HCEC 1CT (cell line): ENCODE data around the gene EGFR.

Experiments
- DNase-seq: peaks from one replicate; pipeline ENCODE4 v3.0.0-alpha.2; 2017

EGFR gene

GRCh38 chr7:55018361-55019190, at the start of gene EGFR:
TSS of gene EGFR (plus strand) at chr7:55019017. CDS start at chr7:55019278, 261 bp downstream.
- DNase-seq = peak; percentile 82

- DNase-seq = peak; percentile 42
Observed at GRCh38 chr7:54969208-54969967, 49.4 kb upstream of the EGFR start.

DNA sequence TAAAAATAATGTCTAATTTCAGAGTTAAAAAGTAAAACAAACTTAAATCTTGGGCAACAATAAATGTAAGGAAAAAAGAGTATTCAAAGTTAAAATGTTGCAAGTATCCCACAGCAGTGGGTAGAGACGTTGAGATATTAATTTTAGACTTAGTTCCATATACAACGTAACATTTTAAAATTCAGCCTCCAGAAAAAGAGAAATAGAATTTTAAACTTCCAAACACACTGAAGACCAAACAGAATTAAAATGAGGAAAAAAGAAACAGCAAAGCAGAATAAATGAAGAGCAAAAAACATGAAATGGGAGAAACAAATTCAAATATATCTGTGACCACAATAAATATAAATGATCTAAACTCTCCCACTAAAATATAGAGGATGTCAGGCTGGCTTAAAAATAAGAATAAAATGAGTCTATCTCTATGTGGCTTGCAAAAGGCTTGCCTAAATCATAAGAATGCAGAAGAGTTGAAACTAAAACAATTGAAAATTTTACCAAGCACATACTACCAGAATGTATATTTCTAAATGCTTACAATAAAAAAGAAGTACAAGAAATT, 46.0 kb upstream of the EGFR start:
- DNase-seq = no peak

GRCh38 chr7:54978364-54979116, 40.3 kb upstream of the EGFR start:
- DNase-seq = no peak

DNA sequence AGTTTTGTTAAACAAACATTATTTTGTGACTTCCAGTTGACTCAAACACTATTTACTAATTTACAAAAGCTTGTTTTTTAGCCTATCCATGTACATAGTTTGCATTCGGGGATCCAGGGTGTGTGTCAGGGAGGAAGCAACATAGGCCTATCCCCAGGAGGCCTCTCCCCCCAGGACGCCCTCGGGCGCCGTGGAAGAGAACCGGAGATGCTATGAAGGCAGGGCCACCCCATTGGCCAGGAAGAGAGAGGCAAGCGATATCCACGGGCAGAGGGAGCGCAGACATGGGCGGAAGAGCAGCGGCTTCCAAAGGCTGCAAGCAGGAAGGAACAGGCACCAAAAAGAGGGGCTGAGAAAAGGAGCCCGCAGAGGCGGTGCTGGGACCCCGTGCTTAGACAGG, 38.3 kb upstream of the EGFR start:
- DNase-seq = no peak

GRCh38 chr7:54981913-54982312, 36.9 kb upstream of the EGFR start:
- DNase-seq = no peak

GRCh38 chr7:54985426-54986330, 33.1 kb upstream of the EGFR start:
- DNase-seq = peak; percentile 92

- DNase-seq = no peak
Observed at GRCh38 chr7:54986716-54987115, 32.1 kb upstream of the EGFR start.

DNA sequence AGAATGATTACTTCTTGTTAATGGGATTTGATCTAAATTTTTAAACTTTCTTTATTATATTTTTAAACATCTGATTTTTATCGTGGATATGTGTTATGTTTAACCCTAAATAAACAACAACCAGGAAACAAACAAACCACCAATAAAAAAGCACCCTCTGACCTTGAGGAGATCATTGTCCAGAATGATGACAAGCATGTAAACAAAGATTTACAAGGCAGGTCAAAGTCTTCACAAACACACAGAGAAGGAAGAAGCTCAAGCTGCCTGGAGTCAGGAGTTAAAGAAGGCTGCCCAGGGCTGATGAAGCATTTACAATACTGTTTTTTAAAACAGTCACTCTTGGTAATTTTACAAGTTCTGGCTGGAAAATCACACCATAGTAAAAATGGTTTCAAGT, 31.0 kb upstream of the EGFR start:
- no peak for DNase-seq

- DNase-seq = no peak
Observed at GRCh38 chr7:54988516-54988915, 30.3 kb upstream of the EGFR start.

DNA sequence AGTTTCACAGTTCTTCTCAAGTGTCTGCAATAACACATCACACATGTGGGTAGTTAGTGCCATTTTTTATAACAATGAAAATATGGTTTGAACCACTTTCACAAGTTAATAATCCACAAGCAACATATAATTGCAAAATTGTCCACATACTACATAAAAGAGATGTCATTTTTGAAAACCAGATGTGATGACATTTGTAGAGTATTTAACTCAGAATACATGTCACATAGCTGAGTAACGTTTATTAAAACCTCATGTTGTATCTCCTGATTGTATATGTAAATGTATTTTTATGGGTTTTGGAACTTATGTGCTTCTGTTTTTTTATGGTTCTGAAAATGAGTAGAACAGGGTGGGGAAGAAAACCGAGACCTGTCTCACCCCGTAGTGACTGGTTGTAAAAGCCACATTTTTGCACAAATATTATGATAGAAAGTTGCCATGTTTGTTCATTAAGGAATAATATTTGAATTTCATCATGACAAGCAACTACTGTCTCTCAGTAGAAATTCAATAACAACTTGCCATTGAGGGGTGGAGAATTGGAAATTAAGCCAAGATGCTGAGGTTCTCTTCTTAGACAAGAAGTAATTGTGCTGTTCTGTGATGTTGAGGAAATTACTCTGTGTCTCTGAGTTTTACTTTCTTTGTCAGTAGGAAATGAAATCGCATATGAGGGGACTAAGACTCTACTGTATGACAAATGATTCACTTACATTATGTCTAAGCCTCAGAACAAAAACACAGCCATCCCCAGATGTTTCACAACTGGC, 29.2 kb upstream of the EGFR start:
- no peak for DNase-seq

- no peak for DNase-seq
Observed at GRCh38 chr7:54991341-54991740, 27.5 kb upstream of the EGFR start.

DNA sequence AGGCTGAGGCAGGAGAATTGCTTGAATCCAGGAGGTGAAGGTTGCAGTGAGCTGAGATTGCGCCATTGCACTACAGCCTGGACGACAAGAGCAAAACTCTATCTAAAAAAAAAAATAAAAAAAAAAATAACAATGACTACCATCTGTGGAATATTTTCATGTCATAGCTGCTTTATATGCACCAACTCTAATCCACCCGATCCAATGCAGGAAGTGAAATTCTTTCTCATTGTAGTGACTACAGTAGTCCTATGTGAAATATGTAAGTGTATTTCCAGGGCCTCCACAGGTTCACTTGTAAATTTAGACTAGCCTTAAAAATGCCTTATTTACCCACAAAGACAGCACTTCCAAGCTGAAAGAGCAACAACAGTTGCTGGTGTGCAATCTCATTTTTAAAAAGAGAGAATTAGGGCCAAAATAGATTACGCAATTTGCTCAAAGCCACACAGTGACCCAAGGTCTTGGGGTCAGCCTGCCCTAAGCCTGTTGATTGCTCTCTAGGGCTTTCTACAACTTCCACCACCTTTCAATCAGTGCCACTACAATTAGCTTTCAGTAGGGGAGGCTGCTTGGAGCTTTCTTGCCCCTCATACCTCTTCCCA, 25.8 kb upstream of the EGFR start:
- DNase-seq = peak; percentile 20

DNA sequence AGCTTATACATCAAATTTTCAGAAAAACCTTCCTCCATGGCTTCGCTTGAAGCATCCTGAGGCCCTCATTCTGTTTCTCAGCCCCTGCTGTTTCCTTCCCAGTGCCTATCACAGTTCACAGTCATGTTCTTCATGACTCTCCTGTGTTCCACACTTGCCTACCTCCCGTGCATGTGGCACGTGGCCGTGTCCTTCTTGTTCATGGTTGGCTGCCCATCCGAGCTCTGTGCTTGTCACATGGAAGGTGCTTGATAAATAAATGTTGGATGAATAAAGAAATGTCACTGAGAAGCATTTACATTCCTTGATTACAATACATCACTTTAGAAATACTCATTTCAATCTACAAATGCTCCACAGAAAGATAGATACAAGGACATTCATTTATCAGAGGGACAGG, 23.7 kb upstream of the EGFR start:
- DNase-seq = no peak

DNA sequence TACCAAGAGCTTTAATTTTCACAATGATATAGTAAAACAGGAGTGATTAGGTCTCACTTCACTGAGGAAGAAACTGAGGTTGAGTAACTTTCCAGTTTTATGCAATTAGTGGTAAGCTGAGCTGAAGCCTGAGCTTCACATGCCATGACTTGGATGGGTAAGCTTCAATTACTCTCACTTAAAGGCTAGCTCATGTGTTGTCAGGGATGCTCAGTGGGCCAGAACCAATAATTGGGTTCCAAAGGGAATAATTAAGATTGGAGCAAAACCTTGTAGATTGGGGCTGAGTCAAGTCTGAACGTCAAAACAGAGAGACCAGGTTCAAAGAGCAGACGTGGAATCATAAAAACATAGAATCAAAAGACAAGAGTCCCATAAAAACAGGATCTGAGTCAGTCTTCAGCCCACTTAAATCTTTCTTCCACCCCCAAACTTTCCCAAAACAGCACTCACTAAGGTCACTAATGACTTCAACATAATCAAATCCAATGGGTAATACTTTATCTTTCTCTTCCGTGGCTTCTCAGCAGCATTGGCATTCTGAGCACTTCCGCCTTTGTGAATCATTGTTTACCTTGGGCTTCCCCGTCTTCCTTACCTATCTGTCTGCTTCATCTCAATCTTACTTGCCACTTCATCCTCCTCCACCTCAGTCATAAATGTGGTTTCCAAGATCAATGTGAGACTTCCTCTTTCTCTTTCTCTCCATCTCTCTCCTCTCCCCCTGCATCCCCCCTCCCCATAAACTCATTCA, 23.0 kb upstream of the EGFR start:
- DNase-seq = peak; percentile 66

GRCh38 chr7:54996391-54996790, 22.4 kb upstream of the EGFR start:
- no peak for DNase-seq

- DNase-seq = no peak
Observed at GRCh38 chr7:55004579-55004978, 14.2 kb upstream of the EGFR start.

DNA sequence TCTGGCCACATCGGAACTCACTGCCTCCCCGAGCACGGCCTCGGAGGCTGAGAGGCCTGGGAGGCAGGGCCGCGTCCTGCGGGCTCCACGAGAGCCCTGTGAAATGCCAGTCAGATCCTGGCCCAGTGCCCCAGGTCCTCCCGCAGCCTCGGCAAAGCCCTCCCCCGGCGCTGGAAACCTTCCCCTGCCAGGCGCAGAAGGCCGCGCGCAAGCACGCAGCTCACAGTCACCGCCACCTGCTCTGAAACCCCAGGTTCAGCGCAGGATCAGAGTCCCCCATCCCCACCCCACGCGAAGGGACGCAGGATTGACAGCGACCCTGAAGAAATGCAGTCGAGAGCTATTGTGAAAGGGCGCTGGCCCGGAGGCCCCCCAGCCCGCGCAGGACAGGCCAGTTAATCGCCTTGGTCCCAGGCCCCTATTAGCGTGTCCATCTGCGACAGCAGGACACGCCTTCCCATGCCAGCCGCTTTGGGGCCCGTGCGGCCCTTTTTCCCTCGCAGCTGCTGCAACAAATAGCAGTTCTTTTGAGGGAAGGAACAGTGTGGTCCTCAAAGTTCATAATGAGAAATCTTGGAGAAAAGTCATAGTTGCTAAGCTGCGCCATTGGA, 13.5 kb upstream of the EGFR start:
- DNase-seq = no peak

DNA sequence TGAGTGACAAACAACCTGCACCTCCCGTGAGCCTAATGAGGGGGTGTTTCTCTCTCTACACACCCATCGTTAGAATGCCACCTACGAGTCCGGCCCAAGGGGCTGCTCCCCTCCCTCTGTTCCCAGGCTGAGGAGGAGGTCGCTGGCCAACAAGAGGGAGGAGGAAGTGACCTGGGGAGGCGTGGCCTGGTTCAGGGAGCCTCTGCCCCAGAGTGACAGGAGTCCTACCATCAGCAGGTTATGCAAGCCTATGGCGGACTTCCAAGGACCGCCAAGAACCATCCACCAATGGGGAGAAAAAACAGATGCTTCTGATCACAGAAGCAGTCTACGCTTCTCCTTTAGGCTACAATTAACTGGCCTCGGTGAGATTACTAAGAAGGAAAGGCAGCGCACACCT, 12.3 kb upstream of the EGFR start:
- no peak for DNase-seq

- no peak for DNase-seq
Observed at GRCh38 chr7:55013851-55014250, 5.0 kb upstream of the EGFR start.
